NCI-H460 (cell line): ENCODE measurements around the gene MEIS3. TPM values are rescaled to one million over a fixed set of nuclear protein-coding genes. Genes with fewer than 3 reads are reported as not detected.
"Not testable (repeated sequence)": the region's sequence is repeated elsewhere in the genome, so short reads cannot be mapped to it uniquely, and the experiment has no call there.

Experiments used
- DNase-seq: peaks from one replicate; pipeline ENCODE4 v3.0.0-alpha.2; 2016; ENCODE audit warnings: low read depth; ENCODE audit errors: extremely low read depth
- total RNA-seq: library from RNA; depleted of rRNA; stranded (reverse); fragments of >200 nt; shearing (Covaris generic); gene quantifications from 2 replicates; pipeline ENCODE4 v1.2.3, GENCODE V29; 2014

MEIS3 gene
- total RNA-seq, 1 experiment from 2014 or later = 7.0 TPM

DNA sequence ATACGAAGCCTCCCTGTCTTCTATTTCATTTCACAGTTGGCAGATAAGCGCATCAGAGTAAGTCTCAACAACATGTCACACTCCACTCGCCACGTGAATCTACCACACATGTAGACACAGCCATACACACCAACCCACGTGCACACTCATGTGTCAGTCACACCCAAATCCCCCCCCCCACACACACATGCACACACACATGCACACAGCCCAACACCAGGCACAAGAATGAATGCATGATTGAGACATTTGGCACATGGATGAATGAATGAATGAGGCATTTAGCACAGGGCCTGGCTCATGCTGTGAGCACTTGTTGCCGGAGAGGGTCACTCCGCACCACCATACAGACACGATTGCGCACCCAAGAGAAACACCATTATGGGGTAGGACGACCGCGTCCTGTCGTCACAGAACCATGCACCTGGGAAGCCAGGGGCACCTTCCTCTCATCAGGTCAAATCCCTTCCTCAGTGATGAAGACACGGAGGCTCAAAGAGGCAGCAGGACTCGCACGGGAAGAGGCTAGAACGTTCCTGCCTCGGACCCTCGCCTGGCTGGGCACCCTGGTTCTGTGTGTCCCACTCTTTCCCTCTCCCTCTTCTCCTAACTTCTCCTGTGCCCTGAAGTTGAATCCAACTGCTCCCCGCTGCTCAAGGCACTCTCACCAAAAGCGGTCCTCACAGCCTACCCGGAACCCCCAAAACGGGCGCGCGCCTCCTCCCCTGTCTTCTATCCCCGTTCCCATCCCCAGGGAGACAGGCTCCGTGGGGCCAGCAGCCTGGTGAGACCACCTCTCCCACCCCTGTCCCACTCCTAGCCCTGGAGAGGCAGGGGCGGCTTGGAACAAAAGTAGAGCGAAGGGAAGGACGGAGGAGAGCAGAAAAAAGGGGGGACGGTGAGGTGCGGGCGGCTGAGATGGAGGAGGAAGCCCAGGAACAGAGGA lies 1.3 kb downstream of the MEIS3 start:
- no peak for DNase-seq

DNA sequence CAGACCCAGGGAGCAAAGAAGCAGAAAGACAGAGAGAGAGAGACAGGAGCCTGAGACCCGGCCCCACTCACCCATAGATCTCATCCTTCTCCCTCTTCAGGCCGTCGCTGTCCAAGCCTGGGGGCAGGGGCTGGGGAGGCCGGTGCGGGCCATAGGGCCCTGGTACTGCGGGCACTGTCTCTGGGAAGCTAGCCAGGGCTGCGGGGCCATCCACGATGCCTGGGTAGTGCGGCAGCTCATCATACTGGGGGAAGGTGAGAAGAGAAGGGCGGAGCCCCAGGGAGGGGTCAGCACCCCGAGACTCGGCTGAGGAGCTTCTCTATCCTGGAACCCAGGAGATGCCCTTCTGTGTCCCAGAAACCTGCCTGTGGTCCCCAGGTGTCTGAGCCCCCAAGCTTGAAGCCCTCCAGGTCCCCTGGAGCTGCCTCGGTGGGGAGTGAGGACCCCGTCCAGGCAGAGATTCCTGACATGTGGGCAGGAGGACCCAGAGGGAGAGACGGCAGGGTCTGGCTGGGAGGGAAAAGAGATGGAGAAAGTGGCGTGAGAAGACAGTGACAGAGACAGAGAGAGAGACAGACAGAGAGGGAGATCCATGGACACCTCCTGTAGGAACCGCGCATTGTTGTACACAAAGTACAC lies 2.1 kb downstream of the MEIS3 start:
- no peak for DNase-seq

DNA sequence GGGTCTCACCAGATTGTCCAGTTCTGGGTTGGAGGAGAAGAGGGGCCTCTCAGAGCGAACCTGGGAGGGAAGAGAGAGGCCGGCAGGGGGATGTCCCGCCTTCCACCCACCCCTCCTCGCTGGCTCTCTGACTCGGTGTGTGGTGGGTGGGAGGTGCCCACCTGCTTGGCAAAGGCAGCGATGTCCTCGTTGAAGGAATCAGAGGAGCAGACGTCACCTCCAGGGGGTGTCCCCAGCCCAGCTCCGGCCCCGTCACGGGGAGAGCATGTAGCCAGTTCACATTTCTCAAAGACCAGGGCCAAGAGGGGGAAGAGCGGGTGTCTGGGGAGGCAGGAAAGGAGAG lies 2.7 kb downstream of the MEIS3 start:
- DNase-seq = no peak

DNA sequence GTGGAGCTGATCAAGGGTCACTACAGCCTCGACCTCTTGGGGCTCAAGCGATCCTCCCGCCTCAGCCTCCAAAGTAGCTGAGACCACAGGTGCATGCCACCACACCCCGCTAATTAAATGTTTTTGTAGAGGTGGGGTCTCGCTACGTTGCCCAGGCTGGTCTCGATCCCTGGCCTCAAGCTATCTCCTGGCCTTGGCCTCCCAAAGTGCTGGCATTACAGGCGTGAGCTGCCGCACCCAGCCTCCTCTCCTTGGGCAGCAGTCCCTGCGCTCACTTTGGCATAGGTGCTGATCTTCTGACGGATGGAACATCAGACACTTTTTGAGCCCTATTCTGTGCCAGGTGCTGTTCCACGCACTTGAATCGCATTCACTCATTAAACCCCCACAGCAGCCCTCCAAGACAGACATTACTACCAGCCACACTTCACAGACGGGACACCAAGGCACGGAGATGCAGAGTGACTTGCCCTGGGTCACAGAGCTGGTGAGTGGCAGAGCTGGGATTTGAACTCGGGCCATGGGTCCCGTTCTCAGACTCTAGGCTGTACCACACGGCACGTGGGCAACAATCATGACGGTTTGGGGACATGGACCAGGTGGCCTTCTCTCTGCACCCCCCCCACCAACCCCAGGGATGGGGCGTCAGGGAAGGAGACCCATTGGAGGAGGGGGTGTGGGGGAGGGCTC lies 3.2 kb downstream of the MEIS3 start:
- no peak for DNase-seq

DNA sequence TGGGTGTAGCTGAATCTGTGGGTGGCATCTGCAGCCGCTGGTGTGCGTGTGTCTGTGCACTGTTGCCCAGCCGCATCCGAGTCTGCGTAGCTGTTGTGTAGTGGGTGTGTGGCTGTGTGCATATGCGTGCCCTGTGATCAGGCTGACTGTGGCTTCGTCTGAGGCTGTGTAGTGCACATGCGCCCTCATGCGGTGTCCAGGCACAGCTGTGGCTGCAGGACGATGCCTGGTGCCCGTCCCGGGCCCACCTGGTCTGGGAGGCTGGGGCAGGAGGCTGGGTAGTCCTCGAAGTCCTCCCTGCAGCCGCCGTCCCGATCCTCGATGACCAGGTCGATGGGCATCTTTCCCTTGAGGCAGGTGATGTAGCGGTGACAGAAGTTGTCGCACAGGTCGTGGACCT lies 4.9 kb downstream of the MEIS3 start:
- DNase-seq = peak; percentile 57

DNA sequence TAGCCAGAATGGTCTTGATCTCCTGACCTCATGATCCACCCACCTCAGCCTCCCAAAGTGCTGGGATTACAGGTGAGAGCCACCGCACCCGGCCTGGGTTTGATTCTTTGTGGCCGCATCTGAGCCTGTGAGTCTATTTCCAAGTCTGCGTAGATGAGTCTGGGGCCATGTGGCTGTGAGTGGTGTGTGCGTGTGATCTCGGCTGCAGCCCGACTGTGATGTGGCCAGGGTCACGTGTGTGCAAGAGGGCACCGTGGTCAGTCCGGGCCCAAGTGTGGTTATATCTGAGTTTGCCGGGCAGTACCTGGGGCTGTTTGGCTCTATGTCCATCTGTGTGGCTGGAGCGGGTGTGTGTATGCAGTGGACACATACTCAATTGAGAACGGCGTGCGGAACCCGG lies 5.4 kb downstream of the MEIS3 start:
- DNase-seq = no peak

DNA sequence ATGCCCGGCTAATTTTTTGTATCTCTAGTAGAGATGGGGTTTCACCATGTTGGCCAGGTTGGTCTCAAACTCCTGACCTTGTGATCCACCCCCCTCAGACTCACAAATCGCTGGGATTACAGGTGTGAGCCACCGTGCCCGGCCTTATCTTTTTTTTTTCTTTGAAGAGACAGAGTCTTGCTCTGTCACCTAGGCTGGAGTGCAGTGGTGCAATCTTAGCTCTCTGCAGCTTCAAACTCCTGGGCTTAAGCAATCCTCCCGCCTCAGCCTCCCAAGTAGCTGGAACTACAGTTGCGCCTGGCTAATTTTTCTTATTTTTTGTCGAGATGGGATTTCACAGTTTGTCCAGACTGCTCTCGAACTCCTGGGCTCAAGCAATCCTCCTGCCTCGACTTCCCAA lies 7.6 kb downstream of the MEIS3 start:
- not testable (repeated sequence) for DNase-seq

DNA sequence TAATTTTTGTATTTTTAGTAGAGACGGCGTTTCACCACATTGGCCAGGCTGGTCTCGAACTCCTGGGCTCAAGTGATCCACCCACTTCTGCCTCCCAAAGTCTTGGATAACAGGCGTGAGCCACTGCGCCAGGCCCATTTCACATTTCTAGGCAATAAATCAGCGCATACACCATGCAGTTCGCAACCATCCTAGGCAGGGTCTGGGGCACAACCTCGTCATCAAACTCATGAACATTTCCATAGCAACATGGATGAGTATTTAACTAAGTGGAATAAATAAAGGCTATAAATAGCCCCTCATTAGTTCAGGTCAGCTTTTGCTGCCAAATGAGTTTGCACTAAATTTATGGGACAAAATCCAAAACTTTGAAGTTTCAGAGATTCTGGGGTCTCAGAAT lies 8.2 kb downstream of the MEIS3 start:
- no peak for DNase-seq

DNA sequence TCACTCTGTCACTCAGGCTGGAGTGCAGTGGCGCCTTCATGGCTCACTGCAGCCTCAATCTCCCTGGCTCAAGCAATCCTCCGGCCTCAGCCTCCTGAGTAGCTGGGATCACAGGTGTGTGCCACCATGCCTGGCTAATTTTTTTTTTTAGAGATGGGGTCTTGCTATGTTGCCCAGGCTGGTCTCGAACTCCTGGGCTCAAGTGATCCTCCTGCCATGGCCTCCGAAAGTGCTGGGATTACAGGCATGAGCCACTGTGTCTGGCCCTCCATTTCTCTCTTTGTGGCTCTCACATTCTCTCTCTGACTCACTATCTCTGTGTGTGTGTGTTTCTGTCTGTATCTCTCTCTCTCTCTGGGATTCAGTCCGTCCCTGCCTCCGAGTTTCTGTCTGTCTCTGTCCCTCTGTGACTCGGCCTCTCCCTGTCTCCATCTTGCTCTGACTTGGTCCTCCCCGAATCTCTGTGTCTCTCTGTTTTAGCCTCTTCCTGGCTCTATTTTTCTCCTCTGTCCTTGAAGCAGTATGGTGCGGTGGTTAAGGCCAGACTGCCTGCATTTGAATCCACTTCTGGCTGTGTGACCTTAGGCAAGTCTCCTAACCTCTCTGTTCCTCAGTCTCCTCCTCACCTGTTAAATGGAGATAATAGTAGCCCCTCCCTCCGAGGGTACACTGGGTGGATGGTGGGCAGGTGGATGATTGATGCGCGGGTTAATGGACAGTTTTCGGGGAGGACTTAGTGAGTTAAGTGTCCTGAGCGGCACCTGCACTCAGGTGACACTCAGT lies 11.0 kb downstream of the MEIS3 start:
- no peak for DNase-seq

DNA sequence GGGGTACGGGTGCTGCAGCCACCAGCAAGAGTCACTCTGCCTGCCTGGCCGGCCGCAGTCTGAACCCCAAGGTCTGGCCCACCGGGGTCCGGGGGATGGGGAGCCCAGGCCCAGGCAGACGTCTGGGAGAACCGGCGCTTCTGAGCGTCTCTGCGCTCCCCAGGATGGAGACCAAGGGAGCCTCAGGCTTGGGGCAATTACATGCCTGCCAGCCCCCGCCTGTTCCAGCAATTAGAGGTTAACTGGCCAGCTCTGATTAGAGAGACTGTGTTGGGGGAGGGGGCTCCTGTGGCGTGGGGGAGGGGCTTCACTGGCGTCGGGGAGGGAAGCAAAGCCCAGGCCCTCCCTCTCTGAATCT lies 11.9 kb downstream of the MEIS3 start:
- DNase-seq = no peak

DNA sequence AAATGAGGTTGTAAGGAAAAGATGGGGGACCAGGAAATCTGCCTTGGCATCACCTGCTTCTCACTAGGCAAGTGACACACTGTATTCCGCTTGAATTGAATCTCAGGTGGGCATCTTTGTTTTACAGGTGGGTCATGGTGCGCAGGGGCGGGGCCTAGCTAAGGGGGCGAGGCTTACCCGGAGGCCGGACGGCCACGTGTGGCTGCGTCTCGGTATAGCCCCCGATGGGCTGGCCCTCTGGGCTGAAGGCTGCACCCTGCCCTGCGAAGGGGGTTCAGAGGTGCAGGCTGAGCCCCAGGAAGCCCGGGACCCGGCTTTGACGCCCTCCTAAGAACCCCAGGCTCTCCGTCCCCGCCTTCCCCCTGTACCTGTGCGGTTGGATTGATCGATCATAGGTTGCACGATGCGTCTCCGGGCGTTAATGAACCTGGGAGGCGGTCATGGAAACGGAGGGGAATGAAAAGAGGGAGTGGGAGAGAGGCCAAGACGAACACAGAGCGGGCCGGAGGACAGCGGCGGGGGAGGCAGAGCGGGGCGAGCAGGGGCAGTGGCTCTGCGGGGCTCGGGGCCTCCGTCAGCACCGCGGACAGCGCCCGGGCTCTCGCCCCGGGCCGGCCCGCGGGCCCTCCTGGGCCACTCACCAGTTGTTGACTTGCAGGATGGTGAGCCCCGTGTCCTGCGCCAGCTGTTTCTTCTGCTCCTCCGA lies 12.5 kb downstream of the MEIS3 start:
- DNase-seq = no peak

DNA sequence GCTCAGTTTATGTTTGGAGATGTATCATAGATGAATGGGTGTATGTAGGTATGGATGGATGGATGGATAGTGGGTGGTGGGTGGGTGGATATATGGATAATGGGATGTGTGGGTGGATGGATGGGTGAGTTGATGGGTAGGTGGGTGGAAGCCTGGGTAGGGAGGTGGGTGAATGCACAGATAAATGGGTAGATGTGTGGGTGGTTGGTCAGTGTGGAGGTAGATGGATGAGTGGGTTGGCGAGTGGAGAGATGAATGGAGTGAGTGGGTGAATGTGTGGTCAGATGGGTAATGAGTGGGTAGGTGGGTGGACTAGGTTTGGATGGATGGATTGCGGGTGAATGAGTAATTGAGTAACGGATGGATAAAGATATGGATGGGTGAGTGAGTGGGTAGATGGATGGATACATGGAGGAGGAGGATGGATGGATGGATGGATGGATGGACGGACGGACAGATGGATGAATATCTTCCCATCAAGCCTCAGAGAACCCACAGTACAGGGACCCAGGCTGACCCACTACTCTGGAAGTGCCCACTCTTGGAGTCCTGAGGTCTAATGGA lies 13.4 kb downstream of the MEIS3 start:
- DNase-seq = no peak

DNA sequence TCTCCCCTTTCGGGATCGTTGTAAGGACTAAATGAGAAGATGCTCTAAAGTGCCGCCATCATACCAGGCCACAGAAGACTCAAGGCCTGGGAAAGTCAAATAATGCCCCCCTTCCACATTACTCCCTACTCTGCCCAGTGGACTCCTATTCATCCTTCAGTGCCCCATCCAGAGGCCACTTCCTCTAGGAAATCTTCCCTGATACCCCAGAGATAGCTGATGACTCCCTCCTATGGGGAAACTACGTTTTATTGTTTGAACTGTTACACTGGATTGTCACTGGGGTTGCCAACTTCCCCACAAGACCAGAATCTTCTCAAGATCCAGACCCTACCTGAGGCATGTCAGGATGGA lies 14.2 kb downstream of the MEIS3 start:
- DNase-seq = no peak

DNA sequence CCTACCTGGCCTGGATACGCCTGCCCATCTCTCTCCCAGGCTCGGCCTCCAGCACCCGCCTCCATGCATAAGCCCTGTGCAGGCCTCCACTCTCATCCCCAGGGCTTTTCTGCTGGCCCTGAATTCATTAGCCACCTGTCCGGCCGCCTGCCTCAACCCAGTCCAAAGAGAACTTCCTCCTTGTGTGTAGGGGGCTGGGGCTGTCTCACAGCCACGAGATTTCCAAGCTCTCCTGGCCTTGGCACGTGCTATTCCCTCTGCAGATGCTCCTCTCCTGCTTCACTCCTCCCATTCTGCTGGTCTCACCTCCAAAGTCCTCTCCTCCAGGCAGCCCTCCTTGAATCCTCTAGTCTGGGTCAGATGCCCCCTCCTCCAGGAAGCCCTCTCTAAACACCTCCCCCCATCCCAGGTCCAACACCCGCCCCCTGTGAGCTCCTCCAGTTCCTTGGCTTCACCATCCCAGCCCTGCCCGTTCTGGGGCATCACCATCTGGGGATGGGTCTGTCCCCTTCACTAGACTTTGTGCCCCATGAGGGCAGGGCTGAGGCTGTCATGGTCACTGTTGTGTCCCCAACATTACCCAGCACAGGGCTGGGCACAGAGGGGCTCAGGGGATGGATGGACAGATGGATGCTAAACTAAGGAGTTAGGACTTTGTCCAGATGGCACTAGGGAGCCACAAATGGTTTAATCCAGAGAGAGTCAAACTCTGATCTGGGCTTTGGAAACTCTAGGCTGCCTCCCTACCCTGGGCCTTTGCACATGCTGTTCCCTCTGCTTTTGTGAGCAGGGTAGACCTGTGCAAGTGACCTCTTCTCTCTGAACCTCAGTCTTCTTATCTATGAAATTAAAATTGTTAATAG lies 14.8 kb downstream of the MEIS3 start:
- no peak for DNase-seq

DNA sequence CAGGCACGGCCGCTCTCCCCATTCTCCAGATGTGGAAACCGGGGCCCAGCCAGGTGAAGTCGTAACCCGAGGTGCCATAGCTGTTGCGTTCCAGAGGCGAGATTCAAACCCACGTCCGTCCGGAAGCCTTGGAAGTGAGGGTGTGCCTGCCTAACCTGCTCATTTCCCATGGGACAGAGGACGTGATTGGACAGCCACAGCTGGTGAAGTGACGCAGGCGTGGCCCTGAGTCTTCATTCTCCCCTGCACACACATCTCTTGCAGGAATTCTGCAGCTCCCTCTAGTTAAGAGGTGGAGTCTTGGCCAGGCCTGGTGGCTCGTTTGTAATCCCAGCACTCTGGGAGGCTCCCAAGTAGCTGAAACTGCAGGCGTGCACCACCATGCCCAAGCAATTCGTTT lies 16.8 kb downstream of the MEIS3 start:
- no peak for DNase-seq

DNA sequence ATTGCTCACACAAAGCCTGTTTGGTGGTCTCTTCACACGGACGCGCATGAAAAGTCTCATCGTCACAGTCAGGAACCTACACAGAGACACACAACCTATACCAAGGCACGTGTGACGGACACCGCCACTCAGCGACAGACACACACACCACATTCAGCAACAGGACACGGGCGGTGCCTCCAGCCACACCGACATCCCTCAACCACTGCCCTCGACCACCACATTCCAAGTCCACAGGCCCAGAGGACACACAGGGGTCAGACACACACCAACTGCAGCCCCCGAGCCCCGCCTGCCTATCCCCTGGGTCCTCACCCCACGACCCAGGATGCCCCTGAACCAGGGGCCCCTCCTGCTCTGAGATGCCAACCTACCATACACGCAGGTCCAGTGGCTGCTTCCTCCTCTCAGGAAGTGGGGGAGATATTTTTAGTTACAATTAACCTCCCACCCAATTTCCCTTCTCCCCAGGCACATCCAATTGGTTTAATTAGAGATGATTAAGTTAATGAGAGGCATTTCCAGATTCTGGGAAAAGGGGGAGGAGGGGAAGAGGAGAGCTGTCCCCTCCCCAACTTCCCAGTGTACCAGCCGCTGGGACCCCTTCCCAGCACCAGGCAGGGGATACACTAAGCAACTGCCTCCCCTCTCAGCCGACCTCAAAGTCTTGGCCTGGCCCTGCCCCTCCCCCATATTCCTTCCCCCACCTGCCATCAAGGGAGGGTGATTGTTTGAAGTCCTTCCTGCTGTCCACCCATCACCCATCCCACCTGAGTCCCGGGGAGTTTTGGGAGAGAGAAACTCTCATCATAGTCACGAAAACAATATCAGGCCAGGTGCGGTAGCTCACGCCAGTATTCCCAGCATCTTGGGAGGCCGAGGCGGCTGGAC lies 20.4 kb downstream of the MEIS3 start:
- no peak for DNase-seq

DNA sequence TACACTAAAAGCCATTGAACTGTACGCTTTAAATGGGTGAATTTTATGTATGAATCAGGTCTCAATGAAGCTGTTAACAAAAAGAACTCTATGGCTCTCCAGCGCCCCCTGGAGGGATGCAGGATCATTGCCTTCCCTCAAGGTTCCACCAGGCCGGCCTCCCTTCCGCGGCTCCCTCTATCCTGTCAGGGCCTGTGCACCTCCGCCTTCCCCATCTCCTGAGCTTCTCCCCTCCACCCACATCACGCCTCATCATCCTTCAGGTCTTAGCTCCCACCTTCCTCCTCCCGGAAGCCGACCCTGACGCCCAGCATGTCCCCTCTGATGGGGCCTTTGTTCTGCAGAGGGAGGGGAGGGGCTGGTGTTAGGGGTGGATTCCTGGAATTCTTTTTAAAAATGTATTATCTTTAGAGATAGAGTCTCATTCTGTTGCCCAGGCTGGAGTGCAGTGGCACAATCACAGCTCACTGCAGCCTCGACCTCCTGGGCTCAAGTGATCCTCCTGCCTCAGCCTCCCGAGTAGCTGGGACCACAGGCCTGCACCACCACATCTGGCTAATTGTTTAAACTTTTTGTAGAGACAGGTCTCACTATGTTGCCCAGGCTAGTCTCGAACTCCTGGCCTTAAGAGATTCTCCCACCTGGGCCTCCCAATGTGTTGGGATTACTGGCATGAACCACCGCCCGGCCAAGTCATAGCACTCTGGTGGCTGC lies 27.7 kb downstream of the MEIS3 start:
- DNase-seq = peak; percentile 65
